Measurements from ENCODE around the gene KRTAP10-7. TPM values are rescaled to one million over a fixed set of nuclear protein-coding genes. Genes with fewer than 3 reads are reported as not detected.

Gene KRTAP10-7
- total and polyA plus RNA-seq, 2 experiments from 2014 or later = not detected

- TF ChIP-seq REST (IDR thresholded peaks at IDR 0.05; ENCODE audit: unreplicated experiment) (no peak), CTCF (conservative IDR thresholded peaks at IDR 0.05; ENCODE audit: low read depth in 2 of 2) (no peak), ZNF331 (CRISPR knock-in tag; IDR thresholded peaks at IDR 0.05; ENCODE audit: low read depth) (no peak), ZNF114 (CRISPR knock-in tag; IDR thresholded peaks at IDR 0.05) (no peak), NANOG (IDR thresholded peaks at IDR 0.05; ENCODE audit: borderline replicate concordance) (no peak), POLR2AphosphoS5 (IDR thresholded peaks at IDR 0.05; ENCODE audit: low read depth) (no peak)
Measured at GRCh38 chr21:44614961-44615391, 14.6 kb downstream of the KRTAP10-7 start (continued).

- Mint-ChIP-seq H3K4me1 (peaks cover 23% of the 10 kb centered on the region), H3K9me3 (peaks cover 42% of the 10 kb centered on the region), H3K27ac (no peak overlapping the region), H3K27me3 (ENCODE audit: insufficient read depth, low read depth, poor library complexity) (peaks cover 11% of the 10 kb centered on the region), H3K4me3 (no peak overlapping the region), H3K36me3 (ENCODE audit: low read depth) (peaks cover 27% of the 10 kb centered on the region)
- H3F3A ChIP-seq (replicated peaks; ENCODE audit: low read depth) = no peaks in the 10 kb centered on the region
- H3K4me3 ChIP-seq = no peak overlapping the region
- no peaks in the 10 kb centered on the region for H3K27me3 ChIP-seq (ENCODE audit: insufficient read depth)
- no peak overlapping the region for H3K27ac ChIP-seq (ENCODE audit: low read depth)
- no peak for ATAC-seq
- H3K79me2 ChIP-seq (replicated peaks; ENCODE audit: insufficient read depth) = no peaks in the 10 kb centered on the region
- no peak overlapping the region for H2AFZ ChIP-seq
- H3K36me3 ChIP-seq (ENCODE audit: insufficient read depth) = no peaks in the 10 kb centered on the region
- H3K9me2 ChIP-seq (ENCODE audit: insufficient read depth) = no peaks in the 10 kb centered on the region
- no peak for DNase-seq (ENCODE audit: low spot score)
- no peaks in the 10 kb centered on the region for H3K4me1 ChIP-seq (ENCODE audit: insufficient read depth)
- H3K4me2 ChIP-seq = no peak overlapping the region
- no peaks in the 10 kb centered on the region for H4K20me1 ChIP-seq (replicated peaks; ENCODE audit: insufficient read depth)
- no peak for TF ChIP-seq ZNF114 (CRISPR knock-in tag; IDR thresholded peaks at IDR 0.05)
- no peak for TF ChIP-seq STAT1 (IDR thresholded peaks at IDR 0.05; ENCODE audit: unreplicated experiment)
- no peak for TF ChIP-seq REST (IDR thresholded peaks at IDR 0.05; ENCODE audit: unreplicated experiment)
- TF ChIP-seq CREB1 (CRISPR knock-in tag; IDR thresholded peaks at IDR 0.05; ENCODE audit: low read depth) = no peak
- TF ChIP-seq CTCF (conservative IDR thresholded peaks at IDR 0.05; ENCODE audit: low read depth in 2 of 2) = no peak
- TF ChIP-seq JUNB (IDR thresholded peaks at IDR 0.05; ENCODE audit: unreplicated experiment) = no peak
- TF ChIP-seq ZNF331 (CRISPR knock-in tag; IDR thresholded peaks at IDR 0.05; ENCODE audit: low read depth) = no peak
- no peak for TF ChIP-seq ETS1 (IDR thresholded peaks at IDR 0.05)
- TF ChIP-seq EZH2phosphoT487 (IDR thresholded peaks at IDR 0.05; ENCODE audit: unreplicated experiment) = no peak
Measured at GRCh38 chr21:44615466-44615865, 15.1 kb downstream of the KRTAP10-7 start.
